ENCODE data around the gene GALNT13.

GALNT13 gene

DNA sequence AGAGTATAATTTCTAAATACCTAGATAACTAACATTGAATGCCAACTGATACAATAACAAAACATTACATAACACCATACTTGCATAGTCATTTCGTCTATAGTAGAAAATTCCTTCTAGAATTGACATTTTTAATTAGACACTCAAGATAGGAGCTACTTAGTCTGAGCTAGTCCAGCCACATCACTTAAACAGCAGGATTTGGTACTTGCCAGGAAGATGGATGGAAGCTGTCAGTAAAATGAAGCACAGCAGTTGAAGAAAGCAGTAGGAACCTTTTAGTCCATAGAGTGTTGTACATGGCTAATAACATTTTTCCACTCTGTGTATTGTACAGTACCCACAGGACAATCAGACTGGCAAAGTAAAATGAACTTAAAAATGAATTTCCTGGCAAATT is 372.0 kb downstream of the GALNT13 start:
- H3K4me3 Mint-ChIP-seq, result no peak overlapping the region
- DNase-seq (no peak), ATAC-seq (no peak)
- no peaks in the 10 kb centered on the region for H3K27me3 Mint-ChIP-seq
- no peak overlapping the region for H3K27ac Mint-ChIP-seq
- H3K4me1 Mint-ChIP-seq, result no peaks in the 10 kb centered on the region
- no peaks in the 10 kb centered on the region for H3K36me3 Mint-ChIP-seq (ENCODE audit: low read depth)
- H3K9me3 Mint-ChIP-seq, result peaks cover 3% of the 10 kb centered on the region

DNA sequence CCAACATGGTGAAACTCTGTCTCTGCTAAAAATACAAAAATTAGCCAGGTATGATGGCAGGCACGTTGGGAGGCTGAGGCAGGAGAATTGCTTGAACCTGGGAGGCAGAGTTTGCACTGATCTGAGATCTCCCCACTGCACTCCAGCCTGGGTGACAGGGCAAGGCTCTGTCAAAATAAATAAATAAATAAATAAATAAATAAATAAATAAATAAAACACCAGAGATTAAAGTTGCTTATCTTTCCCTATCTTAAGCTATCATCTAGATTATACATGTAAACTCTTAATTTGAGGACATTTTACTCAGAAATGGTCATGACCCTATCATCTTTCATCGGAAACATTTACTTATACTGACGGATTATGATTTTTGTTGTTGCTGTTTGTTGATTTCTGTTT is 373.2 kb downstream of the GALNT13 start:
- no peak for DNase-seq
- no peak overlapping the region for H3K4me3 Mint-ChIP-seq
- no peak for ATAC-seq
- H3K27ac Mint-ChIP-seq, result no peak overlapping the region
- H3K4me1 Mint-ChIP-seq, result no peaks in the 10 kb centered on the region
- H3K9me3 Mint-ChIP-seq, result peaks cover 3% of the 10 kb centered on the region
- no peaks in the 10 kb centered on the region for H3K27me3 Mint-ChIP-seq
- no peaks in the 10 kb centered on the region for H3K36me3 Mint-ChIP-seq (ENCODE audit: low read depth)

GRCh38 chr2:154247503-154247902 is 375.8 kb downstream of the GALNT13 start:
- Mint-ChIP-seq H3K27ac (no peak overlapping the region), H3K4me1 (no peaks in the 10 kb centered on the region), H3K36me3 (ENCODE audit: low read depth) (no peaks in the 10 kb centered on the region), H3K27me3 (no peaks in the 10 kb centered on the region), H3K9me3 (peaks cover 3% of the 10 kb centered on the region), H3K4me3 (no peak overlapping the region)
- DNase-seq (no peak), ATAC-seq (no peak)

DNA sequence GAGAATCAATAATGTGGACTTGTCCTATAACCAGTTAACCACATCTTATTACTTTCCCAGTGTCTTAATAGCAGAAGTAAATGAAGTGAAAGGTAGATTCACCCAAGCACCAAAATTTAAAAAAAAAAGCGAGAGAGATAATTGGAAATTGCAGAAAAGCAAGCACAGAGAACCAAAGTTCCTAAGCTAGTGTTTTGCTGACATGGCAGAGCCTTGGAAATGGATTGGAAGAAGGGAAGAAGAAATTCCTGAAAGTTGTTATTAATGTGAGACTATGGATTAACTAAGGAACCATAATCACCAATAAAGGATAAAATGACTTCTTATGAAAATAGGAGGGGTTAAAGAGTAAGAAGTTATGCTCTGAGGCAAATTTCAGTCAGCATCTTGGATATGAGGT is 384.4 kb downstream of the GALNT13 start:
- Mint-ChIP-seq H3K36me3 (ENCODE audit: low read depth) (no peaks in the 10 kb centered on the region), H3K27me3 (no peaks in the 10 kb centered on the region), H3K27ac (no peak overlapping the region), H3K9me3 (peaks cover 13% of the 10 kb centered on the region), H3K4me3 (no peak overlapping the region), H3K4me1 (no peaks in the 10 kb centered on the region)
- DNase-seq, result no peak
- no peak for ATAC-seq

DNA sequence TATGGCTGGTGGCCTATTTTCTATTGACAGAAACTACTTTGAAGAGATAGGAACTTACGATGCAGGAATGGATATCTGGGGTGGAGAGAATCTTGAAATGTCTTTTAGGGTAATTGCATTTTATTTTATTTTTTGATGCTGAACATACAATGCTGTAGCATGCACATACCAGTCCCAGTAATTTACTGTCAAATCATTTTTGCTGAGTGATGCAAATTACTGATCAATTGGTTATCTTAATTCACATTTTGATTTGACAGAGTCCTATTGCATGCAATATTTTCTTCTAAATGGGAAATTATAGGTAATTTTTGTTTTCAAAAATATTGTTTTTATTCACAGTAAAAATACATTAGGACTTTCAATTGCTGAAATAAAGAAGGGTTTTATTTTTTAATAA is 387.3 kb downstream of the GALNT13 start:
- no peak overlapping the region for H3K4me3 Mint-ChIP-seq
- no peaks in the 10 kb centered on the region for H3K27me3 Mint-ChIP-seq
- H3K27ac Mint-ChIP-seq, result no peak overlapping the region
- ATAC-seq (no peak), DNase-seq (no peak)
- H3K9me3 Mint-ChIP-seq, result peaks cover 16% of the 10 kb centered on the region
- H3K4me1 Mint-ChIP-seq, result no peaks in the 10 kb centered on the region
- no peaks in the 10 kb centered on the region for H3K36me3 Mint-ChIP-seq (ENCODE audit: low read depth)

- H3K36me3 Mint-ChIP-seq (ENCODE audit: low read depth), result no peaks in the 10 kb centered on the region
- ATAC-seq (no peak), DNase-seq (no peak)
- no peak overlapping the region for H3K4me3 Mint-ChIP-seq
- no peaks in the 10 kb centered on the region for H3K27me3 Mint-ChIP-seq
- H3K27ac Mint-ChIP-seq, result no peak overlapping the region
- H3K9me3 Mint-ChIP-seq, result peaks cover 8% of the 10 kb centered on the region
- H3K4me1 Mint-ChIP-seq, result no peaks in the 10 kb centered on the region
These were observed 389.8 kb downstream of the GALNT13 start for GRCh38 chr2:154261473-154262027.

- no peak overlapping the region for H3K27ac Mint-ChIP-seq
- no peaks in the 10 kb centered on the region for H3K4me1 Mint-ChIP-seq
- H3K36me3 Mint-ChIP-seq (ENCODE audit: low read depth), result no peaks in the 10 kb centered on the region
- H3K9me3 Mint-ChIP-seq, result peaks cover 8% of the 10 kb centered on the region
- ATAC-seq (no peak), DNase-seq (no peak)
- no peak overlapping the region for H3K4me3 Mint-ChIP-seq
- H3K27me3 Mint-ChIP-seq, result no peaks in the 10 kb centered on the region
These were observed 391.5 kb downstream of the GALNT13 start for GRCh38 chr2:154263206-154263605.

- ATAC-seq (no peak), DNase-seq (no peak)
- Mint-ChIP-seq H3K9me3 (peaks cover 8% of the 10 kb centered on the region), H3K36me3 (ENCODE audit: low read depth) (no peaks in the 10 kb centered on the region), H3K27me3 (no peaks in the 10 kb centered on the region), H3K4me1 (no peaks in the 10 kb centered on the region), H3K4me3 (no peak overlapping the region), H3K27ac (no peak overlapping the region)
These were observed 392.3 kb downstream of the GALNT13 start for GRCh38 chr2:154264024-154264423.

- no peaks in the 10 kb centered on the region for H3K27me3 Mint-ChIP-seq
- no peaks in the 10 kb centered on the region for H3K36me3 Mint-ChIP-seq (ENCODE audit: low read depth)
- DNase-seq (no peak), ATAC-seq (no peak)
- no peaks in the 10 kb centered on the region for H3K4me1 Mint-ChIP-seq
- H3K27ac Mint-ChIP-seq, result no peak overlapping the region
- no peak overlapping the region for H3K4me3 Mint-ChIP-seq
- no peaks in the 10 kb centered on the region for H3K9me3 Mint-ChIP-seq
These were observed 396.3 kb downstream of the GALNT13 start for GRCh38 chr2:154267983-154268382.

DNA sequence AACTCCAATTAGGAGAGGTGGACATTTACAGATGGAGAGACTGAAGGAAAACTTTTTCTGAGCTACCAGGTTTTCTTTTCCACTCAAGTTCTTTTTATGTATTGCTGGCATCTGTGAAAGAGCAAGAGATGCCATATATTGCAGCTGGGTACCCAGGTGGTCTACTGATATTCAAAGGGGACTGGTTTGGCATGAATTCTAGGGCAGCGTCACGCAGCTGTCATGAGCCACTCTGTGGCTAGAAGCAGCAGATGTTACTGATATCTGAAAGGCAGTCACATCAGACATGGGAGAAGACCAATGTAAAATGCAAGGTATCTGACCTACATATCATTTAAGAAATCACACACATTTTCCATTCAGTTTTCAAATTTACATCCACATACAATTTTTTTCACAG is 408.8 kb downstream of the GALNT13 start:
- H3K27me3 Mint-ChIP-seq, result no peaks in the 10 kb centered on the region
- no peak overlapping the region for H3K4me3 Mint-ChIP-seq
- H3K36me3 Mint-ChIP-seq (ENCODE audit: low read depth), result no peaks in the 10 kb centered on the region
- ATAC-seq (no peak), DNase-seq (no peak)
- H3K27ac Mint-ChIP-seq, result no peak overlapping the region
- peaks cover 10% of the 10 kb centered on the region for H3K9me3 Mint-ChIP-seq
- H3K4me1 Mint-ChIP-seq, result no peaks in the 10 kb centered on the region

DNA sequence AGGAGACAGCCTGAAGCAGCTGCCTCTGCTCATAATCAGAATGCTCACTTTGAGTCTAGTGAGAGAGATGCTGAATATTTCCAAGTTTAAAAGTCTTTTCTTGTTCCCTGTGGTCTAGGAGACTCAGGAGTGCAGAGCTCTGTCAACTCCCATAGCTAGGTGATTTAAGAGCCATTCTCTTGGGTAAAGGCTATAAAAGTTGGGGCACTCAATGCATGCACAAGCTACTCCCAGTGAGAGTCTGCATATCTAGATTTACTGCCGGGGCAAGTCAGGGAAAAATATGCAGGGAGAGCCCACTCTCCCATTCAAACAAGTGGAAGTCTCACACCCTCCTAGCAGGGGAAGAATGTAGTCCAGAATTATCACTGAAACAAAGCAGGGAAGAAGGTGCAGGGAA is 418.1 kb downstream of the GALNT13 start:
- DNase-seq, result no peak
- no peaks in the 10 kb centered on the region for H3K4me1 Mint-ChIP-seq
- H3K9me3 Mint-ChIP-seq, result peaks cover 7% of the 10 kb centered on the region
- H3K4me3 Mint-ChIP-seq, result no peak overlapping the region
- ATAC-seq, result no peak
- H3K27ac Mint-ChIP-seq, result no peak overlapping the region
- H3K36me3 Mint-ChIP-seq (ENCODE audit: low read depth), result no peaks in the 10 kb centered on the region
- H3K27me3 Mint-ChIP-seq, result no peaks in the 10 kb centered on the region

DNA sequence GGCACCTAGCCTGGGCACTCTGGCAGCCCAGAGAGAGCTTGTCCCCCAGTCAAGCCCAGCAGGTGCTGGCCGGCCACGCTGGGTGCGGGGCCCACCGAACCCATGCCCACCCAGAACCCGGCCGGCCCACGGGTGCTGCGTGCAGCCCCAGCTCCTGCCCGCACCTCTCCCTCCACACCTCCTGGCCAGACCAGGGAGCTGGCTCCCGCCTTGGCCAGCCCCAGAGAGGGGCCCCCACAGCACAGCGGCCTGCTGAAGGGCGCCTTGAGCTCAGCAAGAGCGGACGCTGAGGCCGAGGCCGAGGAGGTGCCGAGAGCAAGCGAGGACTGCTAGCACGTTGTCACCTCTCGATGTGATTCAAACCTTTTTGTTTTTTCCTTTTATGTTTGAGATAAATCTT is 419.8 kb downstream of the GALNT13 start:
- Mint-ChIP-seq H3K27me3 (no peaks in the 10 kb centered on the region), H3K9me3 (peaks cover 7% of the 10 kb centered on the region), H3K4me3 (no peak overlapping the region), H3K4me1 (no peaks in the 10 kb centered on the region), H3K27ac (no peak overlapping the region), H3K36me3 (ENCODE audit: low read depth) (no peaks in the 10 kb centered on the region)
- DNase-seq, result no peak
- no peak for ATAC-seq

GRCh38 chr2:154291927-154292326 is 420.2 kb downstream of the GALNT13 start:
- Mint-ChIP-seq H3K27me3 (no peaks in the 10 kb centered on the region), H3K4me3 (no peak overlapping the region), H3K27ac (no peak overlapping the region), H3K9me3 (peaks cover 7% of the 10 kb centered on the region), H3K36me3 (ENCODE audit: low read depth) (no peaks in the 10 kb centered on the region), H3K4me1 (no peaks in the 10 kb centered on the region)
- DNase-seq (no peak), ATAC-seq (no peak)

GRCh38 chr2:154293864-154294263 is 422.1 kb downstream of the GALNT13 start:
- Mint-ChIP-seq H3K4me3 (no peak overlapping the region), H3K9me3 (no peaks in the 10 kb centered on the region), H3K4me1 (no peaks in the 10 kb centered on the region), H3K27me3 (no peaks in the 10 kb centered on the region), H3K36me3 (ENCODE audit: low read depth) (no peaks in the 10 kb centered on the region), H3K27ac (no peak overlapping the region)
- DNase-seq, result no peak
- no peak for ATAC-seq

GRCh38 chr2:154306266-154306970 is 434.7 kb downstream of the GALNT13 start:
- H3K4me1 Mint-ChIP-seq, result no peaks in the 10 kb centered on the region
- DNase-seq (no peak), ATAC-seq (no peak)
- H3K9me3 Mint-ChIP-seq, result no peaks in the 10 kb centered on the region
- H3K4me3 Mint-ChIP-seq, result no peak overlapping the region
- H3K36me3 Mint-ChIP-seq (ENCODE audit: low read depth), result no peaks in the 10 kb centered on the region
- no peak overlapping the region for H3K27ac Mint-ChIP-seq
- no peaks in the 10 kb centered on the region for H3K27me3 Mint-ChIP-seq

- DNase-seq, result no peak
- Mint-ChIP-seq H3K27ac (no peak overlapping the region), H3K4me3 (no peak overlapping the region), H3K9me3 (no peaks in the 10 kb centered on the region), H3K27me3 (no peaks in the 10 kb centered on the region), H3K36me3 (ENCODE audit: low read depth) (no peaks in the 10 kb centered on the region), H3K4me1 (no peaks in the 10 kb centered on the region)
- ATAC-seq, result no peak
These were observed 435.3 kb downstream of the GALNT13 start for GRCh38 chr2:154307007-154307406.
